Left renal pelvis (tissue), 4 donors: ENCODE data around the gene GRK4. TPM values are rescaled to one million over a fixed set of nuclear protein-coding genes. Genes with fewer than 3 reads are reported as not detected.
"Not testable (repeated sequence)": the region's sequence is repeated elsewhere in the genome, so short reads cannot be mapped to it uniquely, and the experiment has no call there.

Experiments used
- DNase-seq, 4 donors: peaks; one replicate each; pipeline ENCODE4 v3.0.0-alpha.2; 2013; ENCODE audit warnings: low read depth in 4 of 4, low spot score in 3 of 4
- polyA plus RNA-seq, 4 donors: library from polyadenylated mRNA; unstranded; fragments of 120-200 nt; gene quantifications; one replicate each; pipeline ENCODE4 v1.2.1, GENCODE V29; 2013; ENCODE audit not compliant: insufficient read length in 4 of 4

The GRK4 gene
- polyA plus RNA-seq, 4 donors: 6.6 to 11.5 (median 9.1) TPM

DNA sequence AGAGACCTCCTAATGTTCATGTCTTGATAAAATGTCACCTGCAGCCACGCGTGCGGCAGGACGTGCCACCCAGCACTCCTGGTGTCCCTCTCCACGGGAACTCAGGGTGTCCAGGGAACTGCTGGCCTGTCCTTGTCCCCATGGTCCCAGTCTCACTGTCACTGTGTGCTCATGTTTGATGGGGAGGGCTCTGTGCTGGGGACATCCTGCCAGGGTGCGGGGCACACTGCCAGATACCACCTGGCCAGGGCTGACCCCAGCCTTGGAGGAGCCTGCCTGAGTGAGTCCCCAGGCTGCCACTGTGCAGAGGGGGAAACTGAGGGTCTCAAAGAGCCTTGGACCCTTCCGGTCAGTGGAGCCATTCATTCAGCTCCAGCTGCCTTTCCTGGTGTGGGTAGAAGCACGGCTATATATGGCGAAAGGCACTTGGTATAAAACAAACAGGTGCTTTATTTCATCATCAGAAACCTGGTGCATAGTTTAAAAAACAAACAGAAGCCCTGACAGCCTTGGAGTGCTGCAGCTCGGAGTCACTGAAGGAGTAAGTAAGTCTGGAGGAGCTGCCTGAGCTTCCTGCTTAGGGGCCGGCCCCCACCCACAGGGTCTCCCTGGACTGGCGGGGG lies 33.1 kb upstream of the GRK4 start:
- DNase-seq: no peak

DNA sequence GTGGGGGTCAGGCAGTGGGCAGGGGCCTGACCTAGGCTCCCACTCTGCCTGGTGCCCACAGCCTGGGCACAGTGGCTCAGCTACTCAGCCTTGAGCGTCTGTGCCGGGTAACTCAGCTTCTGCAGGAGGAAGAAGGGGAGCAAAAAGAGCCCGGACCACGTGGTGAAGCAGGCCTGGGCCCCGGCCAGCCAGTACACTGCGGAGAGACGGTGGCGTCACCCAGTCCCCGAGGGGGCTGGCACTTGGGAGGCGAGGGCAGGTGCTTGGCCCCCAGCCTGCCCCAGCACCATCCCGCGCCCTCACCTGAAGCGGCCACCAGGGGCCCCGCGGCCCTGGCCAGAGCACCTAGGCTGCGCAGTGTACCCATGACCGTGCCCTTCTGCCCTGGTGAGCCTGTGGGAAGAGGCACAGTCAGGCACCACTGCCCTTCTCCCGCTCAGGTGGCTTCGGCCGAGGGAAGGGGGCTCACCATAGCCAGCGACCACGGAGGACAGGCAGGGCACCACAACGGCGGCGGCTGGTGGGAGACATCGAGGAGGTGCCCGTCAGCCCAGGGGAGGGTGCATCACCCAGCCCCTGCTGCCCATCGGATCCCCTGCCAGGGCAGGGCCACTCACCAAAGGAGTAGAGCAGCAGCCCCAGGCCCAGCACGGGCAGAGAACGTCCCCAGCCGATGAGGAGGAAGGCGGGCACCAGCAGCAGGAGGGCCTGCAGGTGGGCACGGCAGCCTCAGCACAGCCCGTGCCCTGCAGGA lies 32.4 kb upstream of the GRK4 start:
- DNase-seq: no peak

GRCh38 chr4:2931512-2932301 lies 31.7 kb upstream of the GRK4 start:
- DNase-seq: no peak

DNA sequence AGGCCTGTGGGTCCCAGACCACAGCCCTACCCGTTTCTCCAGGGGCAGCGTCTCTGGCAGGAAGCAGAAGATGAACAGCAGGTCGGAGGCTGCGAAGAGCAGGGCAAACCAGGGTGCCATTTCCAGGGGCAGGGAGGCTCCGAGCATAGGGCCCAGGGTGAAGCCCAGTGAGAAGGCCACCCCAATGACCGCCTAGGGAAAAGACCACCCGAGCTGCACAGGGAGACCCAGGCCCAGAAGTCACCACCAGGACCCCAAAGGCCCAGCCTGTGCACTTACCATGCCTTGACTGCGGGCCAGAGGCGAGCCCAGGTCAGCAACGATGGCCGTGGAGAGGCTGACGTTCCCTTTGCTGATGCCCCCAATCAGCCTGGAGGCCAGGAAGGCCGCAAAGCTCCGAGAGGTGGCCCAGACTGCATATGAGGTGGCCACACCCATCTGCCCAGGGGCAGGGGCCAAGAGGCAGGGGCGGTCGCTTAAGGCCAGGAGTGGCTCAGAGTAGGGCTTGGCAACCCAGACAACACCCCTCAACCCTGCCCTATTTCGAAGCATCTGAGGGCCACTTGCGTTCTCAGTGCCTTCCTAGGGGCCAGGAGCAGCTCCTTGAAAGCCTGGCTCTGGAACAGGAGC lies 30.9 kb upstream of the GRK4 start:
- no peak for DNase-seq

GRCh38 chr4:2932951-2933565 lies 30.3 kb upstream of the GRK4 start:
- DNase-seq: no peak

DNA sequence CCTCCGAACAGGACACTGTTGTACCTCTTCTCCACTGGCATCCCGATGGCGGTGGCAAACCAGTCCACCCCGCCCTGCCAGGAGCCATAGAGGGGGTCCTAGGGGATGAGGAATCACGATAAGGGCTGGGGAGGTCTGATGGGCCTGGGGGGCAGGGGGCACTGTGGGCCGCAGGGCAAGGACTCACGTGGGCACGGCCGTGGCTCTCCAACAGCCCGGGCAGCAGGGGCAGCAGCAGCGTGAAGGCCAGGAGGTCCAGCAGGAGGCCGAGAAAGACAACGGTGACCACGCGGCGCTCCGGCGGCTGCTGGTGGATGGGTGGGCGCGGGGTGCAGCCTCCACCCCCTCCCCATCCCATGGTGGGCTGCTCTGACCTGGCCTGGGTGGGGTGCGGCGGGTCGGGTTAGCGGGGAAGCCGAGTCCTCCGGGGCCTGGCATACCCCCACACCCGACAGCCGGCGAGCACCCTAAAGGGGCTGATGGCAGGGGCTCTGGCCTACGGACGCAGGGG lies 29.8 kb upstream of the GRK4 start:
- DNase-seq: no peak

DNA sequence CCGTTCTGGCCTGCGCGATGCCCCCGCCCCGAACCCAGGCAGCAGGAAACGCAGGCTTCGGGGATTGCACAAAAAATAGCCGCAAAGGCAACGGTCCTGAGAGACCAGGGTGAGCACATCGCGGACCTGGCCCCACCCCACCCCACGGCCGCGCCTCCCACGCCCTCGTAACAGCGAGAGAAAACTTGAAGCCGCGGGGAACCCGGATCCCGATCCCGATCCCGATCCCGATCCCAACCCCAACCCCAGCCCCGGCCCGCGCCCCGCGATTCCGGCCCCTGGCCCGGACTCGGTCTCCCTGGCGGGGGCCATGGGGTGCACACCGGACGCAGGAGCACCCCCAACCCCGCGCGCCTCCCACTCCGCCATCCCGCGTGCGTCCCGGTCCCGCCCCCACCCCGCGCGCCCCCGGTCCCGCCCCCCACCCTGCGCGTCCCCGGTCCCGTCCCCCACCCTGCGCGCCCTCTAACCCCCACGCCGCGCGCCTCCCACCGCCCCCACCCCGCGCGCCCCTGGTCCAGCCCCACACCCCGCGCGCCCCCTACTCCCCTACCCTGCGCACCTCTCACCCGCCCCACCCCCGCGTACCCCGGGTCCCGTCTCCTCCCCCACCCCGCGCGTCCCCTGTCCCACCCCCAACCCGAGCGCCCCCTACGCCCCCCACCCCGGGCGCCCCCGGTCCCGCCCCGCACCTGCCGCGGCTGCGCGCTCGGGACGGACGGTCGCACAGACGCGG lies 29.1 kb upstream of the GRK4 start:
- DNase-seq: no peak

DNA sequence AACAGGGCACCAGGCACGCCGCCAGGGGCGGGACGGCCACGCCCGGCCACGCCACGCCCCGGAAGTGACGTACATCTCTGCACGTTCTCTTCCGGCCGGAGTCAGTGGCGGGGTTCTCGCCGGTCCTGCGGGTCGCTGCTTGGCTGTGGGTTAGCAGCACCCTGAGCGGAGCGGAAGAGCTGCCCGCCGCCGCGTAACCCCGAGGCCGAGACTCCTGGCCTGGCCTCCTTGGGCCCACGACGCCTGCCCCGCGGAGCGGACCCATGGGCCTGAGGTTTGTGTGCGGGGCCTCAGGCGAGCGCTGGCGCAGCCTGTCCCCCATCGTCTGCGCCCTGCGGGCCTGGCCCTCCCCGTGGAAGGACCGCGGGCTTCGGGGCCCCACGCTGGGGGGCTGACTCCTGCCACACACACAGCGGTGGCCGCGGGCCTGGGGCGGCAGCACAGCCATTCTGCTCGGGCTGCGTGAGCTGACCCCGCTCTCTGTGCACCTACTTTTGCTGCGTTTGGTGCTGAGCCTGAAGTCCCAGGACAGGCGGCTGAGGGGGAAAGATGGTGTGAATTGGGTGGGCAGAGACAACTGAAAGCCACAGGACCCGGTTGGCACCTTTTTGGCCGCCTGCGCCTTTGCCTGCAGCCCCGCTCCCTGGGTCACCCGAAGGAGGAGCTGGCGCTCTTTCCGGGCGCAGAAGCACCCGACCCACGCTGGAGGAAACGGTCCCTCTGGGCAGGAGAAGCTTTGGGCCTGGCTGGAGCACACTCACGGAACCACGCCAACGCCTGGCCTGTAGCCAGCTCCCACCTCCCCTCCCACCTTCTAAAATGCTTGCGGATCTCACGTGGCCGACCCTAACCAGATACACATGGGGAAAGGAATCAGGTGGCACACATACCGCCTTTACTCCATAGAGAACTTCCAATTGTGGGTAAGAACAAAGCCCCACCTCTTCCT lies 28.3 kb upstream of the GRK4 start:
- DNase-seq: peak; percentile 73 to 87 (median 80)

DNA sequence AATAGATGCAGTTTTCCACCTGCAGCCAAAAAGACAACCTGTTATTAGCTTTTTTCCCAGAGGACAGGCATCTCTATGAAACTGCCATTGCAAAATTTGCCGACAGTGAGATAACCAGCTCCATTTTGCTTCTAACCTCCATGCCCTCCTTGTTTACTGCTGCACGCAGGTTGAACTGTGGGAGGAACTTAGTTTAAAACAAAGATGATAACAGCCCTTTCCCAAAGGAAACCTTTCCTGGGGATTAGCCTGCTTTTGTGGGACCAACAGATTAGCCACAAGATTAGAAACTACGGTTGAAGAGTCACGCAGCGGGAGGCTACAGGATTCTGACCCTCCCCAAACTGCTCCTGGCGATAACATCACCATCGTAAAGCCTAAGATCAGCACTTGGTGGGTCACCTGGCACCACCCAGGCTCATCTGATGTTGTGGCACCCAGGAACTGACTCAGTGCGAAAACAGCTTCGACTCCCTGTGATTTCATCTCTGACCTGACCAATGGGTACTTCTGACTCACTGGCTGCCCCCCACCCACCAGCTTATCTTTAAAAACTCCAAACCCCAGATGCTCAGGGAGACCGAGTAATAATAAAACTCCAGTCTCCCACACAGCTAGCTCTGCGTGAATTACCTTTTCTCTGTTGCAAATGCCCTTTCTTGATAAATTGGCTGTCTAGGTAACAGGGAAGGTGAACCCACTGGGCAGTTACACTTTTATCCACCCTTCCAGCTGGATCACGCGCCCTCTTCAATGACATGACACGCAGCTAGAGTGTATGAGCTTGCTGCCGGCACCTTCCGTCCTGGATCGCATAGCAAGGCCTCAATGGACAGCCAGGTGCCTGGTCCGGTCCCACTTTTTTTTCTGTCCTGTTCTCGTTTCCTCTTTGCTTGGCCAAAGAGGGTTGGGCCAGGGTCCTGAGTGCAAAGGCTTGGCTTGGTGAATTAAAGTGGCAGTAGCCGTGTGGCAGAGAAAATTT lies 27.3 kb upstream of the GRK4 start:
- DNase-seq: no peak

- no peak for DNase-seq
These were observed 26.6 kb upstream of the GRK4 start for GRCh38 chr4:2936773-2937145.

DNA sequence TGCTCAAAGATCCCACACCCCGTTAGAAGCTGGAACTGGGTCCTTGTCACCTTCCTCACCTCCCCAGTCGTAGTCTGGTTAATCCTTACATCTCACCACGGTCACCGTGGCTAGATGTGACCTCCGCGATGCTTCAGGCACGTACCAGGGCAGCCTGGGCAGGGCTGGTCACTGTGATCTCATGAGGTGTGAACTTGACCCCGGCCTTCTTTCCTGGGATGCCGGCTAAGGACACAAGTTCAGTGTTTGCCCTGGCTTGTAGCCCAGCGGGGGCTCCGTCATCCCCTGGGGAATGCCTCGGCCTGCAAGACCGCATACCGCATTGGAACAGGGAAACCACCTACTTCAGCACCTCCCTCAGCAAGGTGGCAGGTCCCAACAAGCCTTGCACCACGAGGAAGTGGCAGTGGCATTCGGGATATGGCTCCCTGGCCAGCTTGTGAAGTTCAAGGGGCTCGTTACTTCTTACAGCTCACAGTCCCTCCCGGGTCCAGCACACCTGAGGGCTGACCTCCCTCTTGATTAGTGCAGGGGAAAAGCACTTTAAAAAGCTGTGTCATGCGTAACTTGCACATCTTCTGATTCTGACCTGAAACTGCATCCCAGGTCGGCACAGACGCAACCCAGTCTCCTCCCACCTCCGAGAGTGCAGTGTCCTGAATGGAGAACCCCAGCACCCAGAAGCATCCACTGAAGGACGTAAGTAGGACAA lies 26.1 kb upstream of the GRK4 start:
- DNase-seq: no peak

GRCh38 chr4:2937986-2938385 lies 25.4 kb upstream of the GRK4 start:
- no peak for DNase-seq

DNA sequence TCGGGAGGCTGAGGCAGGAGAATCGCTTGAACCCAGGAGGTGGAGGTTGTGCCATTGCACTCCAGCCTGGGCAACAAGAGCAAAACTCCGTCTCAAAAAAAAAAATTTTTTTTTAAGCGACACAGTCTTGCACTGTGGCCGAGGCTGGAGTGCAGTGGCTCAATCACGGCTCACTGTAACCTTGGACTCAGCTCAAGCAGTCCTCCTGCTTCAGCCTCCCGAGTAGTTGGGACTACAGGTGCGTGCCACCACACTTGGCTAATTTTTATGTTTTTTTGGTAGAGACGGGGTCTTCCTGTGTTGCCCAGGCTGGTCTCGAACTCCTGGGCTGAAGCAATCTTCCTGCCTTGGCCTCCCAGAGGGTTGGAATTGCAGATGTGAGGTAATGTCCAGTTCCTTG lies 25.0 kb upstream of the GRK4 start:
- DNase-seq: not testable (repeated sequence)

- no peak for DNase-seq
These were observed 24.5 kb upstream of the GRK4 start for GRCh38 chr4:2938906-2939305.

GRCh38 chr4:2939383-2940243 lies 23.8 kb upstream of the GRK4 start:
- DNase-seq: no peak
